Subcutaneous adipose tissue (tissue), 4 donors: ENCODE results near the gene TEX19. TPM values are rescaled to one million over a fixed set of nuclear protein-coding genes. Genes with fewer than 3 reads are reported as not detected.

ENCODE experiments used
- total RNA-seq, 4 donors: library from RNA; depleted of rRNA; stranded (reverse); fragments of >200 nt; gene quantifications; one replicate each; pipeline ENCODE4 v1.1.0, GENCODE V29; 2016
- TF ChIP-seq, protein P1 (sequence below): fragments of 450-650 bp; IDR thresholded peaks from one replicate; pipeline ENCODE4 v1.5.1; 2016; ENCODE audit warnings: low read depth, mild to moderate bottlenecking, control low read depth, antibody characterized with exemption, moderate library complexity

The TEX19 gene
- total RNA-seq, 4 donors from 2014 or later, result not detected

DNA sequence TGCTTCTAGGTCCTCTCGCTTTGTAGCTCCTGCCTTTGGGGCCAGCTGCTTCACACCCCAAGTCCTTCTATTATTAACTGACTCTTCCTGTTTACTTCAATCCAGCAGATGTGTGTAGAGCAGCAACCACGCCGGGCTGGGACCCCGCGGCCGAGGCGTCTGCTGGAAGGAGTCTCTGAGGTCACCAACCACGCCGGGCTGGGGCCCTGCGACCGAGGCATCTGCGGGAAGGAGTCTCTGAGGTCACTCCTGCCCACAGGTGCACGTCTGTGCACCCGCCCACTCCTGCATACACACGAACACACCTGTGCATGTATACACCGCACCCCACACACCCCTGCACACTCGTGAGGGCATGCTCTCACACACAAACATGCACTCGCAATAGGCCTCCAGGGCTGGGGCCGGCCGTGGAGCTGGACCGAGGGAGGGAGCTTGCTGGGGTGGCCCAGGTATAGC lies 7.8 kb upstream of the TEX19 start:
- TF ChIP-seq, protein P1, sequence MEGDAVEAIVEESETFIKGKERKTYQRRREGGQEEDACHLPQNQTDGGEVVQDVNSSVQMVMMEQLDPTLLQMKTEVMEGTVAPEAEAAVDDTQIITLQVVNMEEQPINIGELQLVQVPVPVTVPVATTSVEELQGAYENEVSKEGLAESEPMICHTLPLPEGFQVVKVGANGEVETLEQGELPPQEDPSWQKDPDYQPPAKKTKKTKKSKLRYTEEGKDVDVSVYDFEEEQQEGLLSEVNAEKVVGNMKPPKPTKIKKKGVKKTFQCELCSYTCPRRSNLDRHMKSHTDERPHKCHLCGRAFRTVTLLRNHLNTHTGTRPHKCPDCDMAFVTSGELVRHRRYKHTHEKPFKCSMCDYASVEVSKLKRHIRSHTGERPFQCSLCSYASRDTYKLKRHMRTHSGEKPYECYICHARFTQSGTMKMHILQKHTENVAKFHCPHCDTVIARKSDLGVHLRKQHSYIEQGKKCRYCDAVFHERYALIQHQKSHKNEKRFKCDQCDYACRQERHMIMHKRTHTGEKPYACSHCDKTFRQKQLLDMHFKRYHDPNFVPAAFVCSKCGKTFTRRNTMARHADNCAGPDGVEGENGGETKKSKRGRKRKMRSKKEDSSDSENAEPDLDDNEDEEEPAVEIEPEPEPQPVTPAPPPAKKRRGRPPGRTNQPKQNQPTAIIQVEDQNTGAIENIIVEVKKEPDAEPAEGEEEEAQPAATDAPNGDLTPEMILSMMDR, result no peak

DNA sequence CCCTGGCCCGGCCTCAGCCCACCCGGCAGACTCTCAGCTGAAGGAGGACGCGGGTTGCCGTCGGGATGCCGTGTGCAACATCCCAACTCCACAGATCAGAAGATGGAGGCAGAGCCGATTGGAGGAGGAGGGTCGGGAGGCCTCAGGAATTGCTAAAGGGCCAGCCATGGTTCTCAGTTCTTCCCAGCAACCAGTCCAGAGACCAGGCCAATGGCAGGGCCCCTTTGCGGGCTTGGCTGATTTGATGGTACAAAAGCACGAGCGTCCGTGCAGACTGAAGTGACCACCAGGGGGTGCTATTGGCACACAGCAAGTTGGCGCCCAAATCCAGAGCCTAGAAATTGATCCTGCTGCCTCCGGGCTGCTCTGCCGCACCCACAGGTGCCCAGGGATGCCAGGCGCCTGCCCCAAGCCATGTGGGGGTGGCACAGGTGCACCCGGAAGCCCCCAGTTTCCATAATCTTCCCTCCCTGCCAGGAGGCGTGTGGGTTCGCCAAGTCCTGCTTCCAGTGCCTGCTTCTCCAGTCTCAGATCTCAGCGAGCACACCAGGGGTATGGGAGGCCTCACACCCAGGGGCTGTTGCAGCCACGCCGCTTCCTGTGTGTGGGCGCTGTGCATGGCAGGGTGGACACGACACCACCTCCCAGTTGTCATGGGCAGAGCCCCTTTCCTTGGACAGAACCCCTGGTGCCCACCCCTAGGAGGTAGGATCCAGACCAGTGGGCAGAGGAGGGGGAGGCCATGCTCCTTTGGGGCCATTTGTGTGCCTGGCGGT lies 7.1 kb upstream of the TEX19 start:
- TF ChIP-seq, protein P1, result no peak

DNA sequence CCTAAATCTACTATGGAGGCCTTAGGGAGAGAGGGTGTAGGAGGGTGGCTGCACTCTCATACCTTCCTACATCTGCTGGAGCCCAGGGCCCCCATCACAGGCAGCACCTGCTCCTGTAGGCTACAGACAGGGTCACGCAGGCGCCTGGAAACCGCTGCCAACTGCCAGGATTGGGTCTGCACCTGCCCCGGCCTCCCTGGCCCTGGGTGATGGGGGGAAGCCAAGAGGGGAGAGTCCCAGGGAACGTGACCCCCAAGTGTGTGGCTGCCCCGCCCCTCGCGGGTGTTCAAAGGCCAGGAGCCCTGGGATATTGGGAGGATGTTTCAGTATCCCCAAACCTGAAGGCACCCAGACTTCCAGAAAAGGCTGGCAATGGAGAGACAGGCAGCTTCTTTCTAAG lies 5.6 kb upstream of the TEX19 start:
- TF ChIP-seq, protein P1, result no peak

DNA sequence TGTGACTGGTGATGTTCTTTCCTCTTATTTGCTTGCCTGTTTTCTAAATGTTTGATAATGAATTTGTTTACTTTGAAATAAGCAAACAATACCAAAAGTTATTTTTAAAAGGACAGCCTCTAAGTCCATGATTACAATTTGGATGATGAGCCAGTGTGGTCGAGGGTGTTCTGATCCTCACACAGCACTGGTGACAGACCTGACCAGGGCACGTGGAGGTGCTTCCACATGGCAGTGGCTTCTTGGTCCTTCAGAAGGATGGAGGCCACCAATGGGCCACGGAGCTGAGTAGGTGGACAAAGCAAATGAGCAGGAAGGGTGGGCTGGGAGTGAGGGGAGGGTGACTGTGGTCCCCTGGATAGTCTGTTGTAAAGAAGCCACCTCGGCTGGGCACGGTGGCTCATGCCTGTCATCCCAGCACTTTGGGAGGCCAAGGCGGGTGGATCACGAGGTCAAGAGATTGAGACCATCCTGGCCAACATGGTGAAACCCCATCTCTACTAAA lies 4.2 kb upstream of the TEX19 start:
- TF ChIP-seq, protein P1, result no peak

DNA sequence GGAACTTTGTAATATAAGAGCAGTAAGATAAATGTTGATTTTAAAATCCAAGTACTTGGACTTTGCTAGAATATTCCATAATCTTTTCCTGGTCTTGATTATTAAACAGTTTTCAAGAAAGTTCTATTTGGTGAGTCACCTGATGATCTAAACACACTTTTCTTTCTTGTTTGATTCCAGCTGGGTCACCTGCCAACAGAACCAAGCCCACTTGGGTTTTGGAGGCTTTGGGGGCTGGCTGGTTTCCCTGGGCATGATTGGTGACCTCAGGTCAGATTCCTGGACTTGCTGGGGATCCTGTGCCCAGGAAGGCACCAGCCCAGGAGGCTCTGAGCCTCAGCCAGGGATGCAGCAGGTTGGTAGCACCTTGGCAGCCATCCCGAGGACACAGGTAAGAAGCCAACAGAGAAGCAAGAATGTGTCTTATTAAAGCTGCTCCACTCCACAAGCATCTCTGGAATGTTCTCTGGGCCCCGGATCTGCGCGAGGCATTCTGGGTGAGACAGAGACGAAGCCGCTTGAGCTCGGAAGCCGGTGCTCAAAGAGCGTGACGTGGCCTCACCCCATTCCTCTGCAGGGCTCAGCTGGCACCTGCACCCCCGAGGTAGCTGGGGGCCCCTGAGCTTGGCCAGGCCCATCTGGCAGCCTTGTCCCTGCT lies 3.1 kb upstream of the TEX19 start:
- TF ChIP-seq, protein P1, result no peak

DNA sequence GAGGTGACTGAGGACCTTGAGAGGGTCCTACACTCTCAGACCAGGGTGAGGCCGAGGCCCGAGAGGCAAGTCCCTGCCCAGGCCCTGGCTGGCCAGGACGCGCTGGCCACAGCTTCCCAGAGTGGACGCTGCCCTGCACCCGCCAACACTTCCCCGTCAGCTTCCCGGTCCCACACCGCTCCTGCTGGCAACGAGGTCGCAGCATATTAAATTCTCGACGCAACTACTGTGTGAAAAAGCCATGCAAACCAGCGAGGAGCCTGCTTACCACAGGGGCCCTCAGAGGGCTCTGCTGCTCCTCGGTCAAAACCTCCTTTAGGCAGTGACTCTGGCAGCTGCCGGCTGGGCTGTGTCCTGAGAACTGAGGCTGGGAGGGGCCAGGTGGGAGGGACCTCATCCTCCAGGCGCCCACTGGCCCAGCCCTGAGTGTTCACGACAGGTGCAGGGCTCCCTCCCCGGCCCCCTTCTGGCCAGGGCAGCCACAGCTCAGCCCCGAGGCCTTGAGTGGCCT lies 2.1 kb upstream of the TEX19 start:
- TF ChIP-seq, protein P1, result no peak

DNA sequence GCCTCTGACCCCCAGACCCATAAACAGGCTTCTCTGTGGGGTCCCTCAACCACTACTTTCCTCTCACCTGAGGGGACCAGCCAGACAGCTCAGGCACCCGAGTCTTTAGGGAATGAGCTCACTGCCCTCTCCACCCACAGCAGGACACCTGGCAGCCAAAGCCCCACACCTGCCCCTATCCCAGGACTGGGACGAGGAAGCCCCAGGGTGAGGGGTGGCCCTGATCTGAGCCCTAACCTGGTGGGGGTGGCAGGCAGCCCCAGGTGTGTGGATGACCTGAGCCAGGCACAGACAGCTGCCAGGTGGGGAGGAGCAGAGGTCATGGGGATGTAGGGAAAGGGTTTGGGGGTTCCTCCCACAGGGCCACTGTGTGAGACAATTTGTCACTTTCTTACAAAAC lies 1.7 kb upstream of the TEX19 start:
- TF ChIP-seq, protein P1, result no peak
